ENCODE results near the gene PHACTR1. TPM values are rescaled to one million over a fixed set of nuclear protein-coding genes. Genes with fewer than 3 reads are reported as not detected.

Gene PHACTR1
- total and polyA plus RNA-seq, 2 experiments from 2014 or later = 0.65 to 3.2 TPM

- in situ Hi-C loops (cut with MboI) = no loop called here
- DNase-seq = no peak
- TF ChIP-seq EZH2 (IDR thresholded peaks at IDR 0.05; ENCODE audit: insufficient read depth, poor library complexity, severe bottlenecking) (no peak), EZH2phosphoT487 (IDR thresholded peaks at IDR 0.05; ENCODE audit: insufficient read depth, low read depth) (no peak)
- H3F3A ChIP-seq (ENCODE audit: insufficient read depth) = no peaks in the 10 kb centered on the region
- 90 to 93% methylated on average over 5 of the region's 5 CpGs for WGBS, 2 experiments (ENCODE audit: low coverage in 1 of 2, low lambda C conversion rate in 2 of 2, missing lambda C conversion rate in 2 of 2)
- no peaks in the 10 kb centered on the region for H3K9me2 ChIP-seq (ENCODE audit: insufficient read depth)
- no peaks in the 10 kb centered on the region for H3K27me3 ChIP-seq (replicated peaks; ENCODE audit: insufficient read depth)
- no peak overlapping the region for H2AFZ ChIP-seq
- H3K4me1 ChIP-seq (ENCODE audit: insufficient read depth) = no peaks in the 10 kb centered on the region
- H3K4me3 ChIP-seq = no peak overlapping the region
- no peaks in the 10 kb centered on the region for H3K9me3 ChIP-seq (ENCODE audit: low read depth)
- no peak overlapping the region for H3K9ac ChIP-seq
- no peaks in the 10 kb centered on the region for H3K79me2 ChIP-seq (ENCODE audit: insufficient read depth)
- no peaks in the 10 kb centered on the region for H3K36me3 ChIP-seq (ENCODE audit: low read depth)
- H4K20me1 ChIP-seq (ENCODE audit: insufficient read depth) = no peaks in the 10 kb centered on the region
- H3K4me2 ChIP-seq (ENCODE audit: unreplicated experiment) = no peak overlapping the region
- no peak overlapping the region for H3K27ac ChIP-seq
Measured at GRCh38 chr6:12976366-12976765, 259.8 kb downstream of the PHACTR1 start.

DNA sequence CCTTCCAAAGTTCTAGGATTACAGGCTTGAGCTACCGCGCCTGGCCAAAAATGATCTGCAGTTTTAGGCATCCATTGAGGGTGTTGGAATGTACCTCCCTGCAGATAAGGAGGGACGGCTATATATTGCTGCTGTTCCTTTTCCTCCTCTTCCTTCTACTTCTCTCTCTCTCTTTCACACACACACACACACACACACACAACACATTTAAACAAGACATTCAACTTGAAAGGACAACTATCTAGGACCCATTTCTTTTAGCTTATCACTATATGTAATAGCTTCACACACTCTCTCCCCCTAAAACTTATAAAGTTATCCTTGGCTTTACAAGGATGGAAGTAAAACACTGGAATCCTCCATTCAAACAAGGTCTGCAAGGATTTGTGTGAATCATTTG lies 260.6 kb downstream of the PHACTR1 start:
- Histone ChIP-seq H3K4me1 (ENCODE audit: insufficient read depth) (no peaks in the 10 kb centered on the region), H3K9ac (no peak overlapping the region), H3K27ac (no peak overlapping the region), H3K27me3 (replicated peaks; ENCODE audit: insufficient read depth) (no peaks in the 10 kb centered on the region), H3K9me3 (ENCODE audit: low read depth) (no peaks in the 10 kb centered on the region), H3F3A (ENCODE audit: insufficient read depth) (no peaks in the 10 kb centered on the region), H3K4me2 (ENCODE audit: unreplicated experiment) (no peak overlapping the region), H4K20me1 (ENCODE audit: insufficient read depth) (no peaks in the 10 kb centered on the region), H3K36me3 (ENCODE audit: low read depth) (no peaks in the 10 kb centered on the region), H3K79me2 (ENCODE audit: insufficient read depth) (no peaks in the 10 kb centered on the region), H3K9me2 (ENCODE audit: insufficient read depth) (no peaks in the 10 kb centered on the region), H2AFZ (no peak overlapping the region), H3K4me3 (no peak overlapping the region)
- no peak for DNase-seq
- WGBS, 2 experiments (ENCODE audit: low coverage in 1 of 2, low lambda C conversion rate in 2 of 2, missing lambda C conversion rate in 2 of 2) = 97 to 98% methylated on average over 3 of the region's 3 CpGs
- in situ Hi-C loops (cut with MboI) = no loop called here
- no peak for TF ChIP-seq EZH2phosphoT487 (IDR thresholded peaks at IDR 0.05; ENCODE audit: insufficient read depth, low read depth)
- TF ChIP-seq EZH2 (IDR thresholded peaks at IDR 0.05; ENCODE audit: insufficient read depth, poor library complexity, severe bottlenecking) = no peak

GRCh38 chr6:12977806-12978205 lies 261.2 kb downstream of the PHACTR1 start:
- no peak overlapping the region for H3K4me3 ChIP-seq
- no peak overlapping the region for H3K27ac ChIP-seq
- H3K4me1 ChIP-seq (ENCODE audit: insufficient read depth) = no peaks in the 10 kb centered on the region
- H2AFZ ChIP-seq = no peak overlapping the region
- no peaks in the 10 kb centered on the region for H3K9me3 ChIP-seq (ENCODE audit: low read depth)
- no peaks in the 10 kb centered on the region for H3K27me3 ChIP-seq (replicated peaks; ENCODE audit: insufficient read depth)
- no peak for DNase-seq
- H3K79me2 ChIP-seq (ENCODE audit: insufficient read depth) = no peaks in the 10 kb centered on the region
- no peak overlapping the region for H3K4me2 ChIP-seq (ENCODE audit: unreplicated experiment)
- TF ChIP-seq EZH2 (IDR thresholded peaks at IDR 0.05; ENCODE audit: insufficient read depth, poor library complexity, severe bottlenecking) = no peak
- TF ChIP-seq EZH2phosphoT487 (IDR thresholded peaks at IDR 0.05; ENCODE audit: insufficient read depth, low read depth) = no peak
- H3K9ac ChIP-seq = no peak overlapping the region
- WGBS, 2 experiments (ENCODE audit: low coverage in 1 of 2, low lambda C conversion rate in 2 of 2, missing lambda C conversion rate in 2 of 2) = 67% methylated on average over 4 of the region's 4 CpGs
- H3F3A ChIP-seq (ENCODE audit: insufficient read depth) = no peaks in the 10 kb centered on the region
- in situ Hi-C loops (cut with MboI) = no loop called here
- no peaks in the 10 kb centered on the region for H3K36me3 ChIP-seq (ENCODE audit: low read depth)
- H3K9me2 ChIP-seq (ENCODE audit: insufficient read depth) = no peaks in the 10 kb centered on the region
- H4K20me1 ChIP-seq (ENCODE audit: insufficient read depth) = no peaks in the 10 kb centered on the region

DNA sequence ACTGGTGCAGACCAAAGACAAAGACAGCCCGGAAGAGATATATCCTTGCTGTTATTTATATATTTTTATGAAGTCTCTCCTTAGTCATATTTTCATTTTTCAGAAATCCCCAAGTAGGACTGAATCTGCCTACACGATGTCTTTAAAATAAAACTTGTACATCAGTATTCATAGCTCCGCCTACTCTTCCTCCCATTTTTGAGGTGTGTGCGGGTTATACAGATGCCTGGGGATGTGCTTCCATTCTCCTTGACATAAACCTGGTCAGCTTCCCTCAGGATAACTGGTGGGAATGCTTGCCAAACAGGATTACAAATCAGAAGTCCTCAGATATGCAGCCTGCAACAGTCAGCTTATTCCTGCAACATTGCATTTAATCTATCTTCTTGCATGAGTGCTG lies 264.2 kb downstream of the PHACTR1 start:
- Histone ChIP-seq H4K20me1 (ENCODE audit: insufficient read depth) (no peaks in the 10 kb centered on the region), H3K4me1 (ENCODE audit: insufficient read depth) (no peaks in the 10 kb centered on the region), H3F3A (ENCODE audit: insufficient read depth) (no peaks in the 10 kb centered on the region), H3K27ac (no peak overlapping the region), H3K36me3 (ENCODE audit: low read depth) (no peaks in the 10 kb centered on the region), H3K4me2 (ENCODE audit: unreplicated experiment) (no peak overlapping the region), H3K9ac (no peak overlapping the region), H3K4me3 (no peak overlapping the region), H3K27me3 (replicated peaks; ENCODE audit: insufficient read depth) (no peaks in the 10 kb centered on the region), H3K9me3 (ENCODE audit: low read depth) (no peaks in the 10 kb centered on the region), H3K79me2 (ENCODE audit: insufficient read depth) (no peaks in the 10 kb centered on the region), H3K9me2 (ENCODE audit: insufficient read depth) (no peaks in the 10 kb centered on the region), H2AFZ (no peak overlapping the region)
- DNase-seq = no peak
- in situ Hi-C loops (cut with MboI) = no loop called here
- no peak for TF ChIP-seq EZH2phosphoT487 (IDR thresholded peaks at IDR 0.05; ENCODE audit: insufficient read depth, low read depth)
- 89 to 91% methylated on average over 4 of the region's 4 CpGs for WGBS, 2 experiments (ENCODE audit: low coverage in 1 of 2, low lambda C conversion rate in 2 of 2, missing lambda C conversion rate in 2 of 2)

DNA sequence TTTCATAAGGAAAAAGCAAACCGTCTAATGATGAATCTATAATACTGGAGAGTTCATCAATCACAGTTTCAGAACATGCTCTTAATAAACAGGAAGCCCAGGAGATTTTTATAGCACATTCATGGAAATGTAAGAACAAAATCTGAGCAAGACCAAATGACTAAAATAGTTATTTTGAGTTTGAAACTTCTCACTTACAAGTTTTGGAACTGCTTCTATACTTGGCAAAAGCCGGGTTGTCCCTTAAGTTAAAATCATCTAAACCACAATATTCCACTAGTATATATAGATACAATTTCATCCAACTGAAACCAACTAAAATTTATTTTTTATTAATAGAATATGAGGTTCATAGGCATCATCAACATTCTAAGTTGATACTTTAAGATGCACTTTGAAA lies 268.2 kb downstream of the PHACTR1 start:
- Histone ChIP-seq H3K4me2 (ENCODE audit: unreplicated experiment) (no peak overlapping the region), H3K27ac (no peak overlapping the region), H3K9me2 (ENCODE audit: insufficient read depth) (no peaks in the 10 kb centered on the region), H3F3A (ENCODE audit: insufficient read depth) (no peaks in the 10 kb centered on the region), H3K4me1 (ENCODE audit: insufficient read depth) (no peaks in the 10 kb centered on the region), H3K36me3 (ENCODE audit: low read depth) (no peaks in the 10 kb centered on the region), H3K9me3 (ENCODE audit: low read depth) (no peaks in the 10 kb centered on the region), H4K20me1 (ENCODE audit: insufficient read depth) (no peaks in the 10 kb centered on the region), H3K9ac (no peak overlapping the region), H2AFZ (no peak overlapping the region), H3K4me3 (no peak overlapping the region), H3K79me2 (ENCODE audit: insufficient read depth) (no peaks in the 10 kb centered on the region), H3K27me3 (replicated peaks; ENCODE audit: insufficient read depth) (no peaks in the 10 kb centered on the region)
- WGBS, 2 experiments (ENCODE audit: low coverage in 1 of 2, low lambda C conversion rate in 2 of 2, missing lambda C conversion rate in 2 of 2) = 54 to 59% methylated on average over 2 of the region's 2 CpGs
- DNase-seq = no peak
- TF ChIP-seq EZH2phosphoT487 (IDR thresholded peaks at IDR 0.05; ENCODE audit: insufficient read depth, low read depth) (no peak), EZH2 (IDR thresholded peaks at IDR 0.05; ENCODE audit: insufficient read depth, poor library complexity, severe bottlenecking) (no peak)
- in situ Hi-C loops (cut with MboI) = no loop called here

Data from GM23248 (cell line).